IPS DF 19.7 (cell line): ENCODE measurements around the gene CARMIL1.
A peak's percentile ranks its signal among the peaks of the same experiment; 100 is the strongest.

Experiments
- DNase-seq: peaks from one replicate; pipeline ENCODE4 v3.0.0-alpha.2; 2013; ENCODE audit warnings: low read depth, low spot score

The CARMIL1 gene

DNA sequence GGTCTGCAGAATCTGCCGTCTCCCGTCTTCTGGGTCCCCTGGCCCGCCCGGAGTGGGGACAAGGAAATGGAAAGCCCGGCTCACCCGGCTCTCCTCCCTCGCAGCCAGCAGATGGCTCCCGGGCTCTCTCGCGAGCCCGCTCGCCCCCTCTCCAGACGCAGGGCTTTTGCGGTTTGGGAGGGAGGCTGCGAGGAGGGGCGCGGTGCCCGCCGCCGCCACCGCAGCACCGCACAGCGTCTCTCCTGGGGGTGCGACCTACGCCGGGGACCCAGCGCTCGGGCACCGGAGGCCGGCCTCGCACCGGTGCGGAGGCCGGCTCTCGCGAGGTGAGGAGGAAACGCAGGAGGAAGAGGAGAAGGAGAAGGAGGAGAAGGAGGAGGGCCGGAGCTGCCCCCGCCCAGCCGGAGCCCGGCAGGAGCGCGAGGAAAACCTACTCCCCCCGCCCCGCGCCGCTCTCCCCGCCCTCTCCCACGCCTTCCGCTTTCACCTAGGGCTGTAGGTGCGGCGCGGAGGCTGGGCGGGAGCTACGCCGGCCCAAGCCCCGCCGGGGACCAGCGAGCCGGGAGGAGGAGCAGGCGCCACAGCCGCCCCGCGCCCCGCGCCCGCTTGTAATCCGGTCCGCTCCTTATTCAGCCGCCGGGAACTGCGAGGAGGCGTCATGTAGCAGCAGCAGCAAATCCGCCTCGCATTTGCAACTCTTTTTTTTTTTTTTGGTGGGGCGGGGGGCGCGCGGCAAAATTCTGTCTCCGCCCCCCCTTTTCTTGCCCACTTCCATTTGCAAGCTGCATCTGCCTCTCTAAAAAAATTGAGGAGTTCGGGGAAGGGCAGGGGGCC, at the start of gene CARMIL1:
CARMIL1 (plus strand) TSS at position 461 of the 834 bp plus-strand sequence. CDS start 422 bp downstream, outside the sequence.
- DNase-seq: peak; percentile 47

DNA sequence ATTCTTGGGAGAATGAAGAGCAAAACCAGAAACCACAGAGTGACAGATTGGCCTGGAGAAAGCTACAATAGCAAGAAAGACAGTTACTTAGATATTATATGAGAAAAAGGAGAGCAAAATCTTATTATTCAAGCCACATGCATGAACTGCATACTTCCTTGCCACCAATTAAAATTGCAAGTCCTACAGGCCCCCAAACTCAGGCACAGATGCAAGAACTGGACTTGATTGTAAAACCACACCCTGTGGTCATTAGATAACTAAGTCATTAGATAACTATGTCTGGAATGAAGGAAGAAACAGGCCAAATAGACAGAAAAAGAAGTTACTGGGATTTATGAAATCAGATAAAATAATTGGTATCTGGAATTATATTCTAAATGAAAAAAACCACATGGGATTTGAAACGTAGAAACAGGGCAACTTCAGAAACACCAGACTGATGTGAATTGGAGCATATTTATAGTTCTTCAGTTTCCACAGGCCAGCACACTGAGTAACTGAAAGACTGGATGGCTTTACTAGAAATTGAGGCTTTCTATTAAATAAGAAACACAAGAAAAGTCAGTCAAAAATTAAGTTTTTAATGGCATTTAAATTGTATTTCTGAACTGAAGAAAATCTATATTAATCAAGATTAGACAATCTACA, 49.4 kb upstream of the CARMIL1 start:
- no peak for DNase-seq

DNA sequence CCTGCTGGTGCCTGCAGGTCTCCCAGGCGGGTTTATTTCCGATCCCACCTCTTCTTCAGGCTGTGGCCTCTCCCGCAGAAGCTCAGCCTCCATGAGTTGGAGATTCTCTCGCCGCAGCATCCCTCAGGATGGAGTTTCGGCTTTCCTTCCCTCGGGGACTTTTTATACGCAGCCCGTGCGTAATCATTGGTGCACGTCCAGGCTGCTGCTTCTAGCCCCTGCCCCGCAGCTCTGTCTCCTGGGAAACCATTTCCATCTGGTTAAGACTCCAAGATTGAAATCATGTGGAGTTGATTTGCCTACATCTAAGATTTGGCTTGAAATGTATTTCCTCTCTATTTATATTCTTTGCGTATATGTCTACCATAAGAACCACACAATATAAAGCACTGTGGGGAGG, 46.7 kb upstream of the CARMIL1 start:
- DNase-seq: no peak

DNA sequence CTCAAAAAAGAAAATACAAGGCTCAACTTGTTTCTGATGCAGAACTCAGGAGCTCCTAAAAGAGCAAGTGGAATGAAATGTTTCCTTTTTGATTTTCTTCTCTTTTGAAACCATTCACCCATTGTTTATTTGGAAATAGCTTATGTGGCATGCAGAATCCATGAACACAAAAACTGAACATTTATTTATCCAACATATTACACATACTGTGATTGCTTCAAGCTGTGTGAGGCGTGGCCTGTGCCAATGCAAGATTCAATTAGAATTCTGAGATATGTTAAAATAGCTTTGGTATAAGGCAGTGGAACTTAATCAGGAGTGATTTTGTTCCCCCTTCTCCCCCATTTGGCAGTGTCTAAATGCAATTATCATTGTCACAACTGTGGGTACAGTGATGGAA, 45.9 kb upstream of the CARMIL1 start:
- DNase-seq: no peak

DNA sequence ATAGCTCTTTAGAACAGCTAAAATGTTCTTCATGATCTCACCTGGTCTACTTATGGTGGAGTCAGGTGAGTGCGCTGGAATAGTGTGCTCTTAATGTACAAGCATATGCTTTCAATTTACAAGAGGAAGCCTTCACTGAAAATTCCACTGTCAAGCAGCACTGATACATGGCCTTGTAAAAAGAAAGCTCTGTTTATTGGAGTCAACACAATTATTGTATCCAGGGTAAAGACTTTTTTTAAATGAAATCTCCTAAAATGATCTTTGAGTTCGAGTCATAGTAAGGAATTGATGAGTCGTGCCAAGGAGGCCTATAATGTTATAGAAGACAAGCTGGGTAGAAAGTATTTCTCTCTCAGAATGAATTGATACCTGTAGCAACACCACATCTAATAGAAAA, 41.6 kb upstream of the CARMIL1 start:
- no peak for DNase-seq

DNA sequence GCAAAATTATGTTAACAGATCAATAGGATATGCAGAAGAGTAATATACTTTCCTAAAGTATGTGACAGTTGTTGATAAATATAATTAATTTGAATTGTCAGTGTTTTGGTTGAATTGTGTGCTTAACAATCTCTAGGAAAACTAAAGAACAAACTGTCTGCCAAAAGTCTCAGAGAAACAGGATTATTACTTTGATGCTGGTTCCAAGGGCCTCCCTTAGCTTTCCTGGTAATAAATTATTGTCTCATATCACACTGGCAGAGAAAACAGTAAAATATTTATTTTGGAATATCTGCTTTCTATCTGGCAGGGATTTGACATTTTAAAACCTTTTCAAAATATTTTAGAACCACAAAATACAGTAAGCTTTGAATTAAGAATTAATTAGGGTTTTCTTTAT, 40.1 kb upstream of the CARMIL1 start:
- DNase-seq: no peak

DNA sequence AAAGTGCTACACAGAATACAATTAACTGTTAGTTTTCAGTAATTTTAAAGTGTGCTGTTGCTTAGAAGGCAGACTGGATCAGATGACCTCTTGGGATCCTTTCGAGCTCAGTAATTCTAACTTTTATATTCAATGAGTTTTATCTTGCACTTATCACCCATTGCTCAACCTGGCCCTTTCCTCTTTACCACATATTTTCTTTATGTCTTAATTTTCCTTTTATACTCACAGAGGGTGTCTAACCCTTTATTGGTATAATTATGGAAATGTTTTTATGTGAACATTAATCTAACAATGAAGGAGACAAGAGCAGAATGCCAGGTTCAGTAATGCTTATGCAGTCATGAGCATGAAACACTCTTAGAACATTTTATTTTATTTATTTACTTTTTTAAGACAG, 39.7 kb upstream of the CARMIL1 start:
- DNase-seq: no peak

DNA sequence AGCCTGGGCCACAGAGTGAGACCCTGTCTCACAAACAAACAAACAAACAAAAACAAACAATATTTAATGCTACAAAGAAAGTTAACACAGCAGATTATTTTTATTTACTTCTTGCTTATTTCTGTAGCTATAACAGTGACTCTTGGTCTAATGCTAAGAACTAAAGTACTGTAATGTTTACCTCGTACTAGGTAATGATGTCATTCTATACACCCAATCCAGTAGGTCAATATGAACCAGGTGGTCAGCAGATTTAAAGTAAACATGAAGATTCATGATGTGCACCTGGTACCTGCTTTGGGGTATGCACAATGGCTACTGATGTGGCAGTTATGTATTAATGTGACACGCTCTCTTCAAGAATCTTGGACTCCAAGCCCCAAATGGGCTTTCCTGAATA, 36.6 kb upstream of the CARMIL1 start:
- DNase-seq: no peak

DNA sequence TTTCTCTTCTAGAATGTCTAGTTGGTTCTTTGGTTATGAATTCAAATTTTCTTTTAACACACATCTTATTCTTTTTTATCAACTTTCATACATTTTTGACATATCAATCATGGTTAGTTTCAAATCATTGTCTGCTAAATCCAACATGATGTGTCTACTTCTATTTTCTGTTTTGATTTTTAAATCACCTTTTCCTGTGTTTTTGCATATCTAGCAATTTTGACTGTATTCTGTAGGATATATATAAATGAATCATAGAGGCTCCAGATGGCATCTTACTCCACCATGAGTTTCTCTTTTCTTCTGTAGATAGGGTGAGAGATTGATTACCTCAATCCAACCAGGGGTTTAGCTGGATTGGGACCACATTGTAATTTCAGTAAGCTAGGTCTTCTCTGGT, 34.3 kb upstream of the CARMIL1 start:
- no peak for DNase-seq

DNA sequence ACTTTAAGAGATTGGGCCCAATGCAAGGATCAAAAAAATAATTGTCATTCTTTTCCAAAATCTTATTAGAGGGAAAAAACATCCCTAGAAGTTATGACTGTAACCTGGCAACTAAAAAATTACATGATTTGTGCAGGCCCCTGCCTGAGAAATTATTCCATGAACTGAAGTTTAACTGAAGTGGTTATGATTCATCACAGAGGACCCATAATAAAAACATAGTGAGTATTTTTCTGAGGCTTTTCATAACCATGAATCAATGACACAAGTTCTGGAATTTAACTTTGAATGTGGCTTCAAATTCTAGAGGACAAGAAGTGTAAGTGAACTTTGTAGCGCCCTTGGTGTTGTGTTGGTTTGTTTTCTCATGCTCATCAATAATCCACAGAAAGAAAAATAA, 31.1 kb upstream of the CARMIL1 start:
- DNase-seq: no peak

DNA sequence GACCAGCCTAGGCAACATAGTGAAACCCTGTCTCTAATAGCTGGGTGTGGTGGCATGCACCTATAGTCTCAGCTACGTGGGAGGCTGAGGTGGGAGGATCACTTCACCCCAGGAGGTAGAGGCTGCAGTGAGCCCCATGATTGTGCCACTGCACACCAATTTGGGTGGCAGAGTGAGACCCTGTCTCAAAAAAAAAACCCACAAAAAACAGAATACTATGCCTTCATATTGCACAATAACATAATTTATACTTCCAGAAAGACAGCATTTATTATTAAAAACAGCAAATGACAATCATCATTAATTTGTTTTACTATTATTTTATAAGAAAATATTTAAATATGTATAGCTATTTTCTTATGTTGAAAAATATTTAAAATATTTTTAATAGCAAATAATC, 30.0 kb upstream of the CARMIL1 start:
- no peak for DNase-seq

DNA sequence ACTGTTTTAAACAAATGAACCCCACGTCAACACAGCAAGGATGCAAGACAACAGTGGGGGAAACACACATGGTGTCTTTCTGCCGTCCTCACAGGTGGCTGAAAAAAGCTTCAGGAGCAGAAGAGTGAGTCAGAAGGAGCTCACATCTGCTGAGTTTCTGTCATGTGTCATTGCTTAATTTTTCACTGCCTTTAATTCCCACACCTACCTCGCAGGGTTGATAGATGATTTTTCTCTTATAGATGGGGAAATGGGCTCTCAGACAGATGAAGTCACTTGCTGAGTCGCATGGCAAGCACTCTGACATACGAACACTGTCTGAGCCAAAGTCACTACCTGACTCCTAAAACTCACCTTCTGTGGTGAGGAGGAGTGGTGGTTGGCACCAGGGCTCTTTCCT, 28.3 kb upstream of the CARMIL1 start:
- no peak for DNase-seq

DNA sequence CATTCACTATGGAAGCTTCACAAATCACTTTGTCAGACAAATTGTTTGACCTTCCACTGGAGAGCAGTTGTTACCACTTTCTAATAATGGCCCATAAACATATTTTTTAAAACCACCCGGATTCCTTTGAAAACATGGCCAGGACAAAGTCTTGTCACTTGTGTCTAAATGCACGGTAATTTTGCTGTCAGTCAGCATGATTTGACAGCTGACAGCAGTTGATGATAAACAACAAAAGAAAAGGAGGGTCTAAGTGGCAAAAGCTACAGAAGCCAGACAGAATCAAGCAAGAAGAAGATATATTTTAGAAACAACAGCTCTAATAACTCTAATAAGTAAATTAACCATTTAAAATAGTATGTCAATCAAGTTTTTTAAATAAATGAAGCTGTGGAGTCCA, 27.7 kb upstream of the CARMIL1 start:
- no peak for DNase-seq

DNA sequence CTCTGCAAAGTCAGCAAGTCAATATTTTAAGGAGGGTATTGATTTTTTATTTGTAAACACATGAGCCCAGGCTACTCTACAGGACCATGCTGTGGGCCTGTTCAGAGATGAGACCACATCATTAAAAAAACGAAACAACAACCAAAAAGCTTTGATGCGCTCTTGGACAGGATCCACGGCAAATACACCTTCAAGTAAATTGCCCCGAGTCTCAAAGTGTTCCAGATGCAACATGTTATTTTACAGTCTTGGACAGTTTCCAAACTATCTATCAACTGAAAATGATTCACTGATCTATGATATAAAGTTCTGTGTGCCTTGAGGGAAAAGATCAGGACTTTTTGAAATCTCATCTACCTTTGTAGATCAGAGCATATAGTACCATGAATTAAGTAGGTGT, 25.8 kb upstream of the CARMIL1 start:
- DNase-seq: no peak

DNA sequence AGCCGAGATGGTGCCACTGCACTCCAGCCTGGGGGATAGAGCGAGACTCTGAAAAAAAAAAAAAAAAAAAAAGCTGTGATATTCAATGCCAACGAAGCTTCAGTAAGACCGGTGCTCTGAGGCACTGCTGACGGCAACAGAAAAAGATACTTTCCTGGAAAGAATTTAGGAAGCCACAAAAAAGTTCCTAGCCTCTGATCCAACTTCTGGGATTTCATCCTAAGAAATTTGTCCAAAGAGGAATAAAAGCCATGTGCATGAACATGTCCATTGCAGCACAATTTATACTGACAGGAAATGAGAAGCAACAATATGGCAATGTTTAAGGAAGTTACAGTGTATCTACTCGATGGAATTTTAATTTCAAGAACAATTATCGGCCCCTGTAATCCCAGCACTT, 24.5 kb upstream of the CARMIL1 start:
- no peak for DNase-seq

DNA sequence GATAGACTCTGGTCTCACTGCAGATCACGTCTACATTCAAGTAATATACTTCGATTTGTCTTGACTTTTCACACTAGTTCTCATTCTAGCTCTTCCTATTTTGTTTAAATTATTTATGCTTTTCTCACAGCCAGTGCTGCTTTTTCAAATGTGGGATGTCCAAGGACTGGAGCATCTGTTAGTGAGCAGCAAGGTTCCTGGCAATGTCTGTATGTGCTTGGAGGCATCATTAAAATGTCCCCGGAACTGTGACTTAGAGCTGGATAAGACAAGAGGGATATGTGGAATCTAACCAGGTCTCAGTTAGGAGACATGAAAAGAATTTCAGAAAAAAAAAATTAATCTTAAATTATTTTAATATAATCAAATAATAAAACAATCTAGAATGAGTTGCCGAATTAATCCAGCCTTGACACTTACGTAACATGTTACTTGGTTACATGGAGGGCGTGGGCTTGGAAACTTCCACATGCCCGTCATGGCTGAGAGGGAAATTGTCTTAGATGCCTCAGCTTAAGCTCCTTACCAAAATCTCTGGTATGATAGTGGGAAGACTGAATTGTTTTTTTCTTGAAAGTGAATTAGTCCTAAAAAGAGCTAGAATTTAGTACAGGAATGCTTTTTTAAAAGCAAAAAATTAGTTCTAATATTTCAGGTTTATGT, 21.4 kb upstream of the CARMIL1 start:
- no peak for DNase-seq

DNA sequence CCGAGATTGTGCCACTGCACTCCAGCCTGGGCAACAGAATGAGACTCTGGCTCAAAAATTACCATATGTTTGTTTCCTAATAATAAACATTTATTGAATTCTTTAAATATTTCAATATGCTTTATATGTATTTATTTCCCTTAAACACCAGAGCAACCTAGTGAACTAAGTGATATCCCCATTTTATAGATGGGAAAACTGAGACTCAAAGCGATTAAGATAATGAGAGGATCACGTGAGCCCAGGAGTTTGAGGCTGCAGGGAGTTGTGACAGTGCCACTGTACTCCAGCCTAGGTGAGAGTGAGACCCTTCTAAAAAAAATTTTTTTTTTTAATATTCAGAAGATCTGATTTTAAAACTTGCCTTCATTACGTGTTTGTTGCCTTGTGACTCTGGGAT, 19.4 kb upstream of the CARMIL1 start:
- DNase-seq: no peak

DNA sequence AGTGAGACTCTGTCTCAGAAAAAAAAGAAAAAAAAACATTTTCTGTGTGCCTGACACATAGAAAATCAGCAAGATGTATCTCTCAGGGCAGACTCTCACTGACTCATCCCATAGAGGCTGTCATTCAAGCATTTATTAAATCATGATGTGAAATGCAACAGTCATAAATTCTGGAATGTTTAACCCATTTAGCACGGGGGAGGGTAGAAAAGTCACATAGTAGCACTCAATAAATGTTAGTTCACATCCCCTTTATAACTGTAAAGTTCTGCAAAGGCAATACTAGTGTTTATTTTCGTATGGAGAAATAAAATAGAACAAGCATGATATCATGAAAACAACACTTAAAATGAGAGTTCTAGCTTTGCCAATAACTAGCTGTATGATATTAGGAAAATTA, 15.5 kb upstream of the CARMIL1 start:
- DNase-seq: no peak

DNA sequence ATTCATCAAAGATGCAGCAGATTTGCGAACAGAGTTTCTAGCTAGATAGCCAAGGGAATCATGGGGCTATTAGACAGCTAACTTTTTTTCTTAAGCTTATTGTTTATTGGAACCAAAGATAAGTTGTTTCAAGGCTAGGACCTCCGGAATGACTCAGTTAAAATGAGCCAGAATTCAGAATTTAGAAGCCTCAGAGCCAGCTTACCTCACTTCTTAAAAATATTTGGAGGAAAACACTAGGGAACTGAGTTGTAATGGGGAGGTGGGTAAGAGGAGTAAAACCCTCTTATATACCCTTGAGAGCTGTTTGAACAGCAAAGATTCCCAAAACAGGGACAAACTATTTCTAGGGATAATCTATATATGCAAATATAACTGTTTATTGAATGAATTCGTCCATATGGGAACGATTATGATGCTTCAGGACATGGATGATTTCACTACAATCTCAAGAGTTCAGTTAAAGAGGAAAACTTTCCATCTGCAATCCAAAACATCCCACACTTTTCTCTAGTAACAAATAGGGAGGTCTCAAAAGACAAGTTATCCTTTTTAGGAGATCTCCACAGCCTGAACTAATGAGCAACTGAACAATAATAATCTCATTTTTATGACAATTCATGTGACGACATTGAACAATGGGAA, 12.6 kb upstream of the CARMIL1 start:
- no peak for DNase-seq

DNA sequence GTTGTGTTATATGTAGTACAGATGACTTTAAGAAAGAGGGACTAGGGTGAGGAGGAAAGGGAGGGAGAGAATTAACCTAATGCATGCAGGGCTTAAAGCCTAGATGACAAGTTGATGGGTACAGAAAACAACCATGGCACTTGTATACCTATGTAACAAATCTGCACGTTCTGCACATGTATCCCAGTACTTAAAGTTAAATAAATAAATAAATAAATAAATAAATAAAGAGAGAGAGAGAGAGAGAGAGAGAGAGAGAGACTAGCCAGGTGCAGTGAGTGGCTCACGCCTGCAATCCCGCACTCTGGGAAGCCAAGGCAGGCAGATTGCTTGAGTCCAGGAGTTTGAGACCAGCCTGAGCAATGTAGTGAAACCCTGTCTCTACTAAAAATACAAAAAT, 11.5 kb upstream of the CARMIL1 start:
- DNase-seq: no peak

DNA sequence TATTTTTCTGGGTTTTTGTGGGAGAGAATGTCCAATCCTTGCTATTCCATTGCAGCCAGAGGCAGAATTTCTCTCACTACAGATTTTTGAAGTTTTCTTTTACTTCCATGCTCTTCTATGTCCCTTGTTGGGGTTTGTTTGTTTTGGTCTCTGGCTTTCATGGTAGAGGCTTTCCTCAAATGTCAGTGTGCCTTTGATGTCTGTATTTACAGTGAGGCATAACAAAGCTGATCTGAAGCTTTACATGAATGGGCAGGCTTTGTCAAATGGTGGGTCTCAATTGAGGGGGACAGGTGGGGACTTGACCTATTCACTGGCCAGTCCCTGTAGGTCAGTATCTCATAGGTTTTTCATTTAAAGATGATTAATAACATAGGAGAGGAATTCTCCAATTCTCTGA, 8.6 kb upstream of the CARMIL1 start:
- no peak for DNase-seq

DNA sequence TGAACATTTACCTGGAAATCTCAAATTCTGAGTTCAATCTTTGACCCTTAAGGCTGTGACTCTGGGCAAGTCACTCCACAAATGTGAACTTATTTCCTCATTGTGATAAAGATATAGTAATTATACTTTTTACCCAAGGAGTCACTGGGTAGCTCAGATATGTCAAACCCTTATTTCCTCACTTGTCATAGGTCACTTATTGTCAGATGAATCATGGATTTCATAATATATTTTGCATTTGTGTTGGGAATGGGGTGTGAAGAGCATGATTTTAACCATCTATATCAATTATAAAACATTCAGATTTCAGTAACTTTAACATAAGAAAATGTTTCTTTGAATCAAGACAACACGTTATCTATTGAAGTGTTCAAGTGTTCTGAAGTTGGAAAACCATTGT, 3.7 kb upstream of the CARMIL1 start:
- no peak for DNase-seq
